GM12892 (cell line): ENCODE data around the gene NEK6.
"Not testable (repeated sequence)": the region's sequence is repeated elsewhere in the genome, so short reads cannot be mapped to it uniquely, and the experiment has no call there.

ENCODE experiments used
- DNase-seq: peaks from one replicate; pipeline ENCODE4 v3.0.0; 2011; ENCODE audit not compliant: insufficient read length
- FAIRE-seq: peaks from 2 replicates; lab custom pipeline; 2011; peaks lifted over from hg19 to GRCh38; lab: Jason Lieb, UNC
- POLR2A ChIP-seq: IDR thresholded peaks from 2 replicates; pipeline ENCODE4 v1.6.1; 2011; ENCODE audit warnings: low read depth, low read length, control low read depth
- POLR2AphosphoS5 ChIP-seq: IDR thresholded peaks from 2 replicates; pipeline ENCODE4 v1.6.1; 2011; ENCODE audit warnings: low read depth, low read length, control low read depth
- TAF1 ChIP-seq: IDR thresholded peaks from 2 replicates; pipeline ENCODE4 v1.6.1; 2011; ENCODE audit warnings: low read depth, mild to moderate bottlenecking, control low read depth, low read length, borderline replicate concordance

The NEK6 gene

GRCh38 chr9:124231095-124231737 lies 26.5 kb upstream of the NEK6 start:
- no peak for FAIRE-seq
- TF ChIP-seq POLR2A, result no peak
- TF ChIP-seq TAF1, result no peak
- TF ChIP-seq POLR2AphosphoS5, result no peak
- DNase-seq, result no peak

GRCh38 chr9:124238546-124239140 lies 19.1 kb upstream of the NEK6 start:
- TF ChIP-seq POLR2AphosphoS5 (no peak), TAF1 (no peak), POLR2A (no peak)
- DNase-seq (no peak), FAIRE-seq (peak; percentile 78)

- FAIRE-seq, result peak; percentile 88
- TF ChIP-seq POLR2AphosphoS5 (no peak), TAF1 (no peak), POLR2A (no peak)
- no peak for DNase-seq
Observed at GRCh38 chr9:124239249-124240073, 18.3 kb upstream of the NEK6 start.

- no peak for DNase-seq
- peak; percentile 14 for FAIRE-seq
- no peak for TF ChIP-seq POLR2A
- no peak for TF ChIP-seq POLR2AphosphoS5
- no peak for TF ChIP-seq TAF1
Observed at GRCh38 chr9:124242331-124243194, 15.2 kb upstream of the NEK6 start.

- FAIRE-seq, DNase-seq: not testable (repeated sequence)
Observed at GRCh38 chr9:124247393-124247792, 10.4 kb upstream of the NEK6 start.

- TF ChIP-seq POLR2AphosphoS5, result no peak
- TF ChIP-seq POLR2A, result no peak
- no peak for TF ChIP-seq TAF1
- no peak for FAIRE-seq
Observed at GRCh38 chr9:124248066-124248465, 9.7 kb upstream of the NEK6 start.

GRCh38 chr9:124248960-124249359 lies 8.8 kb upstream of the NEK6 start:
- no peak for DNase-seq
- no peak for FAIRE-seq
- no peak for TF ChIP-seq POLR2AphosphoS5
- TF ChIP-seq POLR2A, result no peak
- no peak for TF ChIP-seq TAF1

More at GRCh38 chr9:124248066-124248465, 9.7 kb upstream of the NEK6 start:
- DNase-seq, result no peak

- TF ChIP-seq POLR2AphosphoS5 (no peak), POLR2A (no peak), TAF1 (no peak)
- FAIRE-seq (no peak), DNase-seq (no peak)
Observed at GRCh38 chr9:124251204-124251603, 6.5 kb upstream of the NEK6 start.

GRCh38 chr9:124251605-124252378 lies 6.0 kb upstream of the NEK6 start:
- DNase-seq (no peak), FAIRE-seq (no peak)

GRCh38 chr9:124252878-124253277 lies 4.9 kb upstream of the NEK6 start:
- DNase-seq, FAIRE-seq: not testable (repeated sequence)

More at GRCh38 chr9:124251605-124252378, 6.0 kb upstream of the NEK6 start:
- TF ChIP-seq TAF1 (no peak), POLR2A (no peak), POLR2AphosphoS5 (no peak)
